Gastroesophageal sphincter (tissue), 4 donors: ENCODE results near the gene IL17F. TPM values are rescaled to one million over a fixed set of nuclear protein-coding genes. Genes with fewer than 3 reads are reported as not detected.

Experiments used
- ATAC-seq: fragments of 150-250 bp; one replicate; pipeline ENCODE4 v1.9.1; 2016; ENCODE audit warnings: mild to moderate bottlenecking, moderate library complexity
- H3K27ac ChIP-seq, 4 donors: fragments of 200-600 bp; sonication (generic) in 3 of 4; 1 replicate in 3 of 4; 2 replicates in 1 of 4; pipeline ENCODE4 v1.5.1; 2016 to 2019
- H3K27me3 ChIP-seq: fragments of 200-600 bp; sonication (generic); one replicate; pipeline ENCODE4 v1.5.1; 2019
- H3K36me3 ChIP-seq, 2 donors: fragments of 200-600 bp; sonication (generic); one replicate each; pipeline ENCODE4 v1.5.1; 2019; ENCODE audit warnings: control low read depth in 1 of 2
- H3K4me1 ChIP-seq, 3 donors: fragments of 200-600 bp; sonication (generic); 1 replicate in 2 of 3; 2 replicates in 1 of 3; pipeline ENCODE4 v1.5.1; 2016 to 2019; ENCODE audit warnings: control low read depth in 2 of 3
- H3K4me3 ChIP-seq, 2 donors: fragments of 200-600 bp; sonication (generic); one replicate each; pipeline ENCODE4 v1.5.1; 2019; ENCODE audit warnings: mild to moderate bottlenecking in 1 of 2, moderate library complexity in 1 of 2
- H3K9me3 ChIP-seq, 3 donors: fragments of 200-600 bp; sonication (generic); one replicate each; pipeline ENCODE4 v1.5.1; 2017 to 2019; ENCODE audit warnings: control low read depth in 2 of 3
- EP300 ChIP-seq: sonication (generic); formaldehyde crosslinking; IDR thresholded peaks from one replicate; pipeline ENCODE4 v1.6.1; 2017; ENCODE audit warnings: antibody characterized with exemption, mild to moderate bottlenecking
- POLR2A ChIP-seq, 2 donors: fragments of 450-650 bp; IDR thresholded peaks; one replicate each; pipeline ENCODE4 v1.6.1; 2017; ENCODE audit warnings: antibody characterized with exemption in 2 of 2, mild to moderate bottlenecking in 2 of 2, moderate library complexity in 1 of 2
- POLR2AphosphoS5 ChIP-seq: sonication (generic); formaldehyde crosslinking; IDR thresholded peaks from one replicate; pipeline ENCODE4 v1.6.1; 2017; ENCODE audit warnings: antibody characterized with exemption
- WGBS, 2 donors: methylation state at CpG; one replicate each; pipeline ENCODE4 v1.1.5; 2018; ENCODE audit warnings: low coverage in 1 of 2; 5-methylcytosine and 5-hydroxymethylcytosine counted together
- total RNA-seq, 4 donors: library from RNA; depleted of rRNA; stranded (reverse); fragments of >200 nt; gene quantifications; one replicate each; pipeline ENCODE4 v1.1.0, GENCODE V29; 2016
- TF ChIP-seq, protein P1 (sequence below), 4 experiments: fragments of 200-600 bp in 2 of 4; fragments of 450-650 bp in 2 of 4; sonication (generic) in 1 of 4; IDR thresholded peaks; one replicate each; pipeline ENCODE4 v1.5.1; 2017 to 2019; ENCODE audit warnings: antibody characterized with exemption in 4 of 4, mild to moderate bottlenecking in 2 of 4, moderate library complexity in 2 of 4

The IL17F gene
- not detected for total RNA-seq

DNA sequence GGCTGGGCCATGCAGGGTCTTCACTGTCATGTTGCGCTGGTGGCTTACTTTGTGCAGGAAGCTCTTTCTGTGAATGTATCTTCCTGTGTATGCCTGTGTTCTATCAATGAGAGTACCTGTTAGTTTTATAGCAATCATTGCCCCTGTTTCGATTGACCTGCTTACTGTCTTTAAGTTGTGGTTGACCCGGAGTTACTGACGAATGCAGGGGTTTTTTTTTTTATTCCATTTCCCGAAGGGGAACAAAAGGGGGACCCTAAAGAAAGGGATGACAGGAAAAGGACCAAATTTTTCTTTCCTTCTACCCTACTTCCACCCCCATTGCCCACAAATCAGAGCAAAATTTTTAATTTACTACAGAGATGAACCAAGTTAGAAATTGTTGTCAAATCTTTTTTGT is at the start of gene IL17F:
IL17F (minus strand) TSS at position 101 of the 400 bp plus-strand sequence; CDS start at position 30, 71 bp downstream.
- Histone ChIP-seq H3K36me3 (no peaks in the 10 kb centered on the region), H3K27ac (no peak within 1 kb of the TSS), H3K4me1 (no peaks in the 10 kb centered on the region), H3K4me3 (no peak within 1 kb of the TSS), H3K27me3 (peaks cover 8% of the 10 kb centered on the region), H3K9me3 (no peaks in the 10 kb centered on the region)
- 80 to 88% methylated on average over 5 of the region's 5 CpGs for WGBS, 2 donors
- no peak for ATAC-seq
- no peak for TF ChIP-seq POLR2A (IDR thresholded peaks at IDR 0.05)
- TF ChIP-seq, protein P1, sequence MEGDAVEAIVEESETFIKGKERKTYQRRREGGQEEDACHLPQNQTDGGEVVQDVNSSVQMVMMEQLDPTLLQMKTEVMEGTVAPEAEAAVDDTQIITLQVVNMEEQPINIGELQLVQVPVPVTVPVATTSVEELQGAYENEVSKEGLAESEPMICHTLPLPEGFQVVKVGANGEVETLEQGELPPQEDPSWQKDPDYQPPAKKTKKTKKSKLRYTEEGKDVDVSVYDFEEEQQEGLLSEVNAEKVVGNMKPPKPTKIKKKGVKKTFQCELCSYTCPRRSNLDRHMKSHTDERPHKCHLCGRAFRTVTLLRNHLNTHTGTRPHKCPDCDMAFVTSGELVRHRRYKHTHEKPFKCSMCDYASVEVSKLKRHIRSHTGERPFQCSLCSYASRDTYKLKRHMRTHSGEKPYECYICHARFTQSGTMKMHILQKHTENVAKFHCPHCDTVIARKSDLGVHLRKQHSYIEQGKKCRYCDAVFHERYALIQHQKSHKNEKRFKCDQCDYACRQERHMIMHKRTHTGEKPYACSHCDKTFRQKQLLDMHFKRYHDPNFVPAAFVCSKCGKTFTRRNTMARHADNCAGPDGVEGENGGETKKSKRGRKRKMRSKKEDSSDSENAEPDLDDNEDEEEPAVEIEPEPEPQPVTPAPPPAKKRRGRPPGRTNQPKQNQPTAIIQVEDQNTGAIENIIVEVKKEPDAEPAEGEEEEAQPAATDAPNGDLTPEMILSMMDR (IDR thresholded peaks at IDR 0.05), result no peak
- TF ChIP-seq POLR2AphosphoS5, result no peak
- no peak for TF ChIP-seq EP300

DNA sequence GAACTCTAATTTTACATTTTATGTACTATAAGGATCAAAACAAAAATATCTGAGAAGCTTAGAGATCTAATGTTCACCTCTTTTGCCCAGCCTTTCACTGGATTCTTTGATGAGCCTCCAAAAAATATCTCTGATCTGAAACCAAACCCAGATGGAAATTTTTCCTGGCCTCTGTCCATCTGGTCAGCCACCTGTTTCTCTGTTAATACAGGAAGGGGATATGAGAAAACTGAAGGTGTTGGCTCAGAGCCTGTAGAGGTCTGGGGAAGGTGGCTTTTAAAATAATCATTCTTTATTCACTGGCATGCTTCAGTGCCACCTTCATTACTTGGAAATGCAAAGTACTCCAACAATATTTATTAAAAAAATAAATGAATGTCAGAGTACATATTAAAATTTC is 48.8 kb upstream of the IL17F start:
- H3K36me3 ChIP-seq, result no peaks in the 10 kb centered on the region
- H3K9me3 ChIP-seq, result no peaks in the 10 kb centered on the region
- H3K27me3 ChIP-seq, result no peaks in the 10 kb centered on the region
- TF ChIP-seq, protein P1 (IDR thresholded peaks at IDR 0.05), result no peak
- no peak for TF ChIP-seq POLR2AphosphoS5
- TF ChIP-seq POLR2A (IDR thresholded peaks at IDR 0.05), result no peak
- H3K27ac ChIP-seq, result no peak overlapping the region
- no peak for ATAC-seq
- H3K4me1 ChIP-seq, result peaks cover 0 to 8% (median 0%) of the 10 kb centered on the region in 3 donors
- H3K4me3 ChIP-seq, result no peak overlapping the region

DNA sequence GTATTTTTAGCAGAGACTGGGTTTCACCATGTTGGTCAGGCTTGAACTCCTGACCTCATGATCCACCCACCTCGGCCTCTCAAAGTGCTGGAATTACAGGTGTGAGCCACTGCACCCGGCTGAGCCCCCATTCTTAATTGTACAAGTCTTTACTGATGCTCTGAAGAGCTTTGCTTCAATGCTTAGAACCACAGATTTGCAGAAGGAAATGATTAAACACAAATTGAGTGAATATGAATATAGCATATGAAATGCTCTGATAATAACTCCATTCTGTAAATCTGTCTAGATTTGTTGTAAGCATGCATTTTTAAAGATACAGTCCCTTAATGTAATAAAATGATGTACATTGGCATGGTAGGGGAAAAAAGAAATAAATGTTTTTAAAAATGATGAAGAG is 44.5 kb upstream of the IL17F start:
- WGBS, 2 donors, result 64 to 90% methylated on average over 2 of the region's 2 CpGs

DNA sequence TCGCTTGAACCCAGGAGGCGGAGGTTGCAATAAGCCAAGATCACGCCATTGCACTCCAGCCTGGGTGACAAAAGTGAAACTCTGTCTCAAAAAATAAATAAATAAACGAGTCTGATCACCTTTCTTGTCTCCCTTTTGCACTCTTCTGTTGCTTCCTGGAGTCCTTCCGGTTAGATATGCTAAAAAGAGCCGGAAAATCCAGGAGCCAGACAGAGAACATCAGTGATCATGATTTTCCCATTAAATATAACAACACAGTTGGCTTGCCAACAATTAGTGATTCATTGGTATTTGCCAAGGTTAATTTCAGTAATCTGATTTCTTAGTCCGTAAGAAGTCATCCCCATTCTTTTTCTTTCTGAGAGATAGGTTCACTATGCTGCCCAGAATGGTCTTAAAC is 43.9 kb upstream of the IL17F start:
- no peak for ATAC-seq
- no peaks in the 10 kb centered on the region for H3K9me3 ChIP-seq
- H3K36me3 ChIP-seq, result no peaks in the 10 kb centered on the region
- TF ChIP-seq POLR2A (IDR thresholded peaks at IDR 0.05) (no peak), EP300 (no peak), POLR2AphosphoS5 (no peak)
- TF ChIP-seq, protein P1 (IDR thresholded peaks at IDR 0.05), result no peak
- peaks cover 0 to 25% (median 2%) of the 10 kb centered on the region in 3 donors for H3K4me1 ChIP-seq
- H3K4me3 ChIP-seq, result no peak overlapping the region
- no peaks in the 10 kb centered on the region for H3K27me3 ChIP-seq
- H3K27ac ChIP-seq, result no peak overlapping the region
- 83 to 87% methylated on average over 4 to 6 of the region's 7 CpGs for WGBS, 2 donors

More for the DNA sequence above, 44.5 kb upstream of the IL17F start:
- TF ChIP-seq POLR2A (IDR thresholded peaks at IDR 0.05), result no peak
- TF ChIP-seq, protein P1 (IDR thresholded peaks at IDR 0.05), result no peak
- TF ChIP-seq EP300, result no peak
- TF ChIP-seq POLR2AphosphoS5, result no peak
- H3K4me3 ChIP-seq, result no peak overlapping the region
- ATAC-seq, result no peak
- no peaks in the 10 kb centered on the region for H3K9me3 ChIP-seq
- no peaks in the 10 kb centered on the region for H3K27me3 ChIP-seq
- H3K27ac ChIP-seq, result no peak overlapping the region
- no peaks in the 10 kb centered on the region for H3K36me3 ChIP-seq
- H3K4me1 ChIP-seq, result peaks cover 0 to 22% (median 2%) of the 10 kb centered on the region in 3 donors

DNA sequence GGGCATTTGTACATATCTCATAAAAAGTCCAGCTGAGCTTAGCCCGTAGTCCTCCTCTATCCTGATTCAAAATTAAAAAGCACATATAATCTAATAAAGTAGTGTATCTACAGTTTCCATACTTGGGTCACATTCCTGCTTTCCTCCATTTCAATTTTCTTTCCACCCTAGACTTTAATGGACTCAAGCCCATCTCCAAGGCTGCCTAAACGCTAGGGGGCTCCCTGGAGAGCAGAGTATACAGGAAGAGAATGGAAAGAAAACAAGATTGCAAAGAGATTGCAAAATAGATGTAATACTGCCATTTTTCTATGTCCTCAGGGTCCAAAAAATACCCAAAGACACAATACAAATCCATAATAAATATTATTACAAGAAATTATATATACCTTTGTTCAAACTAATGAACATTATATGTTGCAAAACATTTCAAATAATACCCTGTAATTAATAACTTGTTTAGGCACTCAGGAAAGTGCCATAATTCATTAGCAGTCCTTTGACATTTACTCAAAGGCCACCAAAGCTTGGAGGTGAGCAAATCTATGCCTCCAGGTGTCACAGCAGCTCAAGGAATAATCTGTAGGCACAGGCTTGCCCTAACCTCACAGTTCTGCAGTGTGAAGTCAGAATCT is 42.6 kb upstream of the IL17F start:
- 0 to 8% methylated on average over 1 to 2 of the region's 2 CpGs for WGBS, 2 donors
- Histone ChIP-seq H3K4me3 (no peak overlapping the region), H3K9me3 (no peaks in the 10 kb centered on the region), H3K27me3 (no peaks in the 10 kb centered on the region), H3K4me1 (peaks cover 0 to 27% (median 2%) of the 10 kb centered on the region in 3 donors), H3K27ac (no peak overlapping the region), H3K36me3 (peaks cover 0 to 8% of the 10 kb centered on the region in 2 donors)
- no peak for TF ChIP-seq POLR2AphosphoS5
- TF ChIP-seq, protein P1 (IDR thresholded peaks at IDR 0.05), result peak; percentile 44 to 70 (median 52)
- no peak for TF ChIP-seq POLR2A (IDR thresholded peaks at IDR 0.05)
- no peak for TF ChIP-seq EP300
- no peak for ATAC-seq
